ENCODE results near the gene GPT2. TPM values are rescaled to one million over a fixed set of nuclear protein-coding genes. Genes with fewer than 3 reads are reported as not detected.

Gene GPT2
- total RNA-seq, 2 experiments from 2014 or later, result 0.47 TPM; not detected in 1

GRCh38 chr16:46858151-46858550 lies 26.0 kb upstream of the GPT2 start:
- Histone ChIP-seq H3K4me3 (ENCODE audit: low read length) (no peak overlapping the region), H3K27ac (ENCODE audit: low read depth in 1 of 2, low read length in 2 of 2) (no peak overlapping the region), H3K27me3 (ENCODE audit: control insufficient read depth in 1 of 2, insufficient read depth in 2 of 2, low read length in 2 of 2) (no peaks in the 10 kb centered on the region), H3K4me1 (ENCODE audit: insufficient read depth, low read length) (no peaks in the 10 kb centered on the region), H3K36me3 (ENCODE audit: insufficient read depth, low read length) (no peaks in the 10 kb centered on the region), H3K9me3 (ENCODE audit: control insufficient read depth in 1 of 2, insufficient read depth in 1 of 2, low read length in 2 of 2) (peaks cover 0 to 8% of the 10 kb centered on the region in 2 experiments)
- H3K27me3 Mint-ChIP-seq, result no peaks in the 10 kb centered on the region
- CTCF ChIA-PET, result no interaction called here
- no peaks in the 10 kb centered on the region for H3K9me3 Mint-ChIP-seq
- no peak for TF ChIP-seq CTCF (IDR thresholded peaks at IDR 0.05)
- H3K4me3 Mint-ChIP-seq, result no peak overlapping the region
- H3K27ac Mint-ChIP-seq, result no peak overlapping the region
- ATAC-seq (ENCODE audit: poor library complexity) (no peak), DNase-seq (no peak)
- intact Hi-C loops (cut with DNase I, micrococcal nuclease), result no loop called here
- no peaks in the 10 kb centered on the region for H3K4me1 Mint-ChIP-seq (ENCODE audit: low read depth)
- POLR2A ChIA-PET, result interaction anchor here (0.6 kb wide), 1 partner anchor 20 kb away, joined by 3 read pairs; no protein-coding TSS in a partner anchor
- H3K36me3 Mint-ChIP-seq (ENCODE audit: low read depth), result no peaks in the 10 kb centered on the region

- intact Hi-C loops (cut with DNase I, micrococcal nuclease), result no loop called here
- no peak for TF ChIP-seq CTCF (IDR thresholded peaks at IDR 0.05)
- H3K27ac Mint-ChIP-seq, result no peak overlapping the region
- H3K27ac ChIP-seq (ENCODE audit: low read depth in 1 of 2, low read length in 2 of 2), result no peak overlapping the region
- ATAC-seq (ENCODE audit: poor library complexity) (no peak), DNase-seq (peak in 2 of 14 experiments; percentile 41 to 61)
- H3K4me3 Mint-ChIP-seq, result no peak overlapping the region
- peaks cover 4% of the 10 kb centered on the region for H3K4me1 ChIP-seq (ENCODE audit: insufficient read depth, low read length)
- H3K9me3 Mint-ChIP-seq, result no peaks in the 10 kb centered on the region
- POLR2A ChIA-PET, result interaction anchor here (0.6 kb wide), 1 partner anchor 84 kb away, joined by 3 read pairs; no protein-coding TSS in a partner anchor
- no peaks in the 10 kb centered on the region for H3K36me3 Mint-ChIP-seq (ENCODE audit: low read depth)
- H3K4me3 ChIP-seq (ENCODE audit: low read length), result no peak overlapping the region
- H3K4me1 Mint-ChIP-seq (ENCODE audit: low read depth), result peaks cover 7% of the 10 kb centered on the region
- no peaks in the 10 kb centered on the region for H3K27me3 Mint-ChIP-seq
- H3K9me3 ChIP-seq (ENCODE audit: control insufficient read depth in 1 of 2, insufficient read depth in 1 of 2, low read length in 2 of 2), result peaks cover 0 to 8% of the 10 kb centered on the region in 2 experiments
- CTCF ChIA-PET, result no interaction called here
- H3K36me3 ChIP-seq (ENCODE audit: insufficient read depth, low read length), result no peaks in the 10 kb centered on the region
- no peaks in the 10 kb centered on the region for H3K27me3 ChIP-seq (ENCODE audit: control insufficient read depth in 1 of 2, insufficient read depth in 2 of 2, low read length in 2 of 2)
Observed at GRCh38 chr16:46859719-46860152, 24.4 kb upstream of the GPT2 start.

GRCh38 chr16:46862555-46863447 lies 21.4 kb upstream of the GPT2 start:
- intact Hi-C loops (cut with DNase I, micrococcal nuclease), result no loop called here
- ChIA-PET CTCF (no interaction called here), POLR2A (no interaction called here)
- Mint-ChIP-seq H3K9me3 (no peaks in the 10 kb centered on the region), H3K27ac (no peak overlapping the region), H3K4me3 (no peak overlapping the region), H3K4me1 (ENCODE audit: low read depth) (peaks cover 7% of the 10 kb centered on the region), H3K36me3 (ENCODE audit: low read depth) (no peaks in the 10 kb centered on the region), H3K27me3 (peaks cover 7% of the 10 kb centered on the region)
- H3K27me3 ChIP-seq (ENCODE audit: control insufficient read depth in 1 of 2, insufficient read depth in 2 of 2, low read length in 2 of 2), result no peaks in the 10 kb centered on the region
- no peak overlapping the region for H3K27ac ChIP-seq (ENCODE audit: low read depth in 1 of 2, low read length in 2 of 2)
- no peak for TF ChIP-seq CTCF (IDR thresholded peaks at IDR 0.05)
- H3K36me3 ChIP-seq (ENCODE audit: insufficient read depth, low read length), result no peaks in the 10 kb centered on the region
- no peak overlapping the region for H3K4me3 ChIP-seq (ENCODE audit: low read length)
- ATAC-seq (ENCODE audit: poor library complexity), result no peak
- peaks cover 4% of the 10 kb centered on the region for H3K4me1 ChIP-seq (ENCODE audit: insufficient read depth, low read length)
- peaks cover 0 to 8% of the 10 kb centered on the region in 2 experiments for H3K9me3 ChIP-seq (ENCODE audit: control insufficient read depth in 1 of 2, insufficient read depth in 1 of 2, low read length in 2 of 2)
- DNase-seq, result no peak
